OCI-LY7 (cell line): ENCODE results near the gene OR51A7. TPM values are rescaled to one million over a fixed set of nuclear protein-coding genes. Genes with fewer than 3 reads are reported as not detected.

ENCODE experiments used
- BruUV-seq: library from RNA; stranded (reverse); fragments of 400-500 nt; replicated peaks from 2 replicates; lab custom pipeline; 2021; lab: Mats Ljungman, UMichigan
- CTCF ChIA-PET: fragments of 300-600 bp; sonication (Branson Sonifier 250); formaldehyde crosslinking; loops from one replicate; lab custom pipeline; 2022; ENCODE audit warnings: antibody characterized with exemption; ENCODE audit not compliant: unreplicated experiment; lab: Charles Lee
- POLR2A ChIA-PET: fragments of 300-600 bp; sonication (Branson Sonifier 250); formaldehyde crosslinking; loops from one replicate; lab custom pipeline; 2022; ENCODE audit warnings: antibody characterized with exemption; lab: Charles Lee
- DNase-seq: peaks from one replicate; pipeline ENCODE4 v3.0.0-alpha.2; 2015; ENCODE audit warnings: low spot score
- H2AFZ ChIP-seq: fragments of 200-600 bp; sonication (generic), shearing (Covaris generic); 2 replicates; pipeline ENCODE4 v1.6.1; 2014; ENCODE audit warnings: mild to moderate bottlenecking, antibody characterized with exemption, low read length, moderate library complexity
- H3K27ac ChIP-seq: fragments of 200-600 bp; sonication (generic); 2 replicates; pipeline ENCODE4 v1.5.1; 2014; ENCODE audit warnings: mixed run types, low read depth, mild to moderate bottlenecking, moderate library complexity, low read length, inconsistent platforms; ENCODE audit not compliant: poor library complexity, severe bottlenecking
- H3K36me3 ChIP-seq: fragments of 200-600 bp; sonication (generic); 2 replicates; pipeline ENCODE4 v1.6.1; 2014; ENCODE audit warnings: mild to moderate bottlenecking, antibody characterized with exemption, low read length, moderate library complexity, mixed read lengths; ENCODE audit not compliant: insufficient read depth
- H3K4me1 ChIP-seq: fragments of 200-600 bp; sonication (generic); 2 replicates; pipeline ENCODE4 v1.5.1; 2014; ENCODE audit warnings: mild to moderate bottlenecking, low read length; ENCODE audit not compliant: insufficient read depth, poor library complexity, severe bottlenecking
- H3K4me2 ChIP-seq: fragments of 200-600 bp; sonication (generic); 2 replicates; pipeline ENCODE4 v1.6.1; 2014; ENCODE audit warnings: mild to moderate bottlenecking, low read length
- H3K4me3 ChIP-seq: fragments of 200-600 bp; sonication (generic); 2 replicates; pipeline ENCODE4 v1.5.1; 2014; ENCODE audit warnings: mild to moderate bottlenecking, low read depth, low read length; ENCODE audit not compliant: poor library complexity, severe bottlenecking
- H3K79me2 ChIP-seq: fragments of 200-600 bp; sonication (generic); 2 replicates; pipeline ENCODE4 v1.6.1; 2016; ENCODE audit warnings: low read depth, mild to moderate bottlenecking, low read length, moderate library complexity, mixed read lengths; ENCODE audit not compliant: insufficient read depth
- H3K9me2 ChIP-seq: fragments of 200-600 bp; sonication (generic); 2 replicates; pipeline ENCODE4 v1.6.1; 2016; ENCODE audit warnings: mild to moderate bottlenecking, low read length, mixed read lengths; ENCODE audit not compliant: insufficient read depth
- H3K9me3 ChIP-seq: fragments of 200-600 bp; sonication (generic); 2 replicates; pipeline ENCODE4 v1.6.1; 2014; ENCODE audit warnings: mild to moderate bottlenecking, mixed run types, low read length, mixed read lengths
- H4K20me1 ChIP-seq: fragments of 200-600 bp; sonication (generic); 2 replicates; pipeline ENCODE4 v1.6.1; 2014; ENCODE audit warnings: mild to moderate bottlenecking, antibody characterized with exemption, low read length, moderate library complexity, mixed read lengths; ENCODE audit not compliant: insufficient read depth
- CTCF ChIP-seq: fragments of 200-600 bp; sonication (generic); conservative IDR thresholded peaks from 2 replicates; pipeline ENCODE4 v1.5.1; 2014; ENCODE audit warnings: mild to moderate bottlenecking, antibody characterized with exemption, low read length, moderate library complexity, mixed read lengths
- EZH2phosphoT487 ChIP-seq: fragments of 200-600 bp; sonication (generic); IDR thresholded peaks from 2 replicates; pipeline ENCODE4 v1.6.1; 2018; ENCODE audit warnings: low read depth, borderline replicate concordance, mild to moderate bottlenecking, mixed run types, antibody characterized with exemption, low read length, moderate library complexity, mixed read lengths
- intact Hi-C: fragments of 100-400 bp; cut with micrococcal nuclease; formaldehyde crosslinking; loops from one replicate; pipeline ENCODE4 v1.10.0; 2022; ENCODE audit not compliant: unreplicated experiment
- total RNA-seq, 2 experiments: library from RNA; depleted of rRNA in 1 of 2; stranded (reverse); fragments of >200 nt in 1 of 2; shearing (Covaris generic) in 1 of 2; gene quantifications; 2 replicates each; pipeline ENCODE4 v1.2.3, GENCODE V29; 2014 to 2022

Gene OR51A7
- total RNA-seq, 2 experiments from 2014 or later = not detected

- CTCF ChIA-PET = no interaction called here
- Histone ChIP-seq H2AFZ (no peak within 1 kb of the TSS), H3K4me3 (no peak within 1 kb of the TSS), H3K4me2 (no peak within 1 kb of the TSS), H3K4me1 (no peaks in the 10 kb centered on the region), H3K36me3 (no peaks in the 10 kb centered on the region), H4K20me1 (no peaks in the 10 kb centered on the region), H3K9me2 (no peaks in the 10 kb centered on the region), H3K79me2 (no peaks in the 10 kb centered on the region), H3K27ac (no peak within 1 kb of the TSS), H3K9me3 (no peaks in the 10 kb centered on the region)
- DNase-seq = no peak
- TF ChIP-seq EZH2phosphoT487 (no peak), CTCF (no peak)
- intact Hi-C loops = no loop called here
- no TSS peak for BruUV-seq
- POLR2A ChIA-PET = interaction anchor here (1.3 kb wide), 1 partner anchor 50 kb away, joined by 3 read pairs; no protein-coding TSS in a partner anchor
Measured at GRCh38 chr11:4881860-4882500, 21.6 kb upstream of the OR51A7 start, which contains the start of gene OR51T1. TSS of gene OR51T1 (plus strand) at chr11:4881900. CDS start at chr11:4881900, 0 bp downstream.

GRCh38 chr11:4882543-4882942, 21.0 kb upstream of the OR51A7 start:
- Histone ChIP-seq H3K79me2 (no peaks in the 10 kb centered on the region), H3K9me2 (no peaks in the 10 kb centered on the region), H2AFZ (no peak overlapping the region), H4K20me1 (no peaks in the 10 kb centered on the region), H3K4me3 (no peak overlapping the region), H3K4me2 (no peak overlapping the region), H3K36me3 (no peaks in the 10 kb centered on the region), H3K9me3 (no peaks in the 10 kb centered on the region), H3K4me1 (no peaks in the 10 kb centered on the region), H3K27ac (no peak overlapping the region)
- POLR2A ChIA-PET = interaction anchor here (1.3 kb wide), 1 partner anchor 50 kb away, joined by 3 read pairs; no protein-coding TSS in a partner anchor
- DNase-seq = no peak
- CTCF ChIA-PET = no interaction called here
- no TSS peak for BruUV-seq
- intact Hi-C loops = no loop called here
- TF ChIP-seq EZH2phosphoT487 = no peak
- TF ChIP-seq CTCF = no peak

- ChIA-PET POLR2A (no interaction called here), CTCF (no interaction called here)
- H3K4me1 ChIP-seq = no peaks in the 10 kb centered on the region
- no peak for DNase-seq
- no peaks in the 10 kb centered on the region for H4K20me1 ChIP-seq
- no peak overlapping the region for H3K4me2 ChIP-seq
- H3K9me3 ChIP-seq = no peaks in the 10 kb centered on the region
- intact Hi-C loops = no loop called here
- H3K4me3 ChIP-seq = no peak overlapping the region
- H2AFZ ChIP-seq = no peak overlapping the region
- H3K36me3 ChIP-seq = no peaks in the 10 kb centered on the region
- no peaks in the 10 kb centered on the region for H3K79me2 ChIP-seq
- no peak overlapping the region for H3K27ac ChIP-seq
- no TSS peak for BruUV-seq
- TF ChIP-seq CTCF = no peak
- no peak for TF ChIP-seq EZH2phosphoT487
- no peaks in the 10 kb centered on the region; the same call in 1 of the 2 replicates for H3K9me2 ChIP-seq
Measured at GRCh38 chr11:4884361-4884760, 19.2 kb upstream of the OR51A7 start.
